Kidney glomerular epithelial cell (primary cell): ENCODE measurements around the gene PPP3CA.

Source experiments
- DNase-seq: peaks from one replicate; lab custom pipeline; 2025; lab: John Stamatoyannopoulos, UW

Gene PPP3CA

DNA sequence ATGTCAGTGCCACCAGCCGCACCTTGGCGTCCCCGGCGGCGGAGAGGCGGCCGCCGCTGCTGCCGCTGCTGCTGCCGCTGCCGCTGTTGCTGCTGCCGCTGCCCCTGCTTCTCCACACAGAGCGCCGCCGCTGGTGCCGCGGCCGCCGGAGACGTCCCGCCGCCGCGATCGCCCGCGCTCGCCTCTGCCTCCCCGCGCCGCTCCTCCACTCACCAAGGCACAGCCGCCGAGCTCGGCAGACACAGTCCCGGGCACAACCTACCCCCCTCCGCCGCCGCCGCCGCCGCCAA, at the start of gene PPP3CA:
Gene PPP3CA, minus strand, starts transcription at position 260 of the 290 bp plus-strand sequence.
- DNase-seq, result no peak

GRCh38 chr4:101393256-101393655, 45.9 kb upstream of the PPP3CA start:
- peak; percentile 20 for DNase-seq

- DNase-seq, result no peak
Observed at GRCh38 chr4:101370663-101371210, 23.4 kb upstream of the PPP3CA start.

- DNase-seq, result peak; percentile 90
Observed at GRCh38 chr4:101367201-101367600, 19.9 kb upstream of the PPP3CA start.

DNA sequence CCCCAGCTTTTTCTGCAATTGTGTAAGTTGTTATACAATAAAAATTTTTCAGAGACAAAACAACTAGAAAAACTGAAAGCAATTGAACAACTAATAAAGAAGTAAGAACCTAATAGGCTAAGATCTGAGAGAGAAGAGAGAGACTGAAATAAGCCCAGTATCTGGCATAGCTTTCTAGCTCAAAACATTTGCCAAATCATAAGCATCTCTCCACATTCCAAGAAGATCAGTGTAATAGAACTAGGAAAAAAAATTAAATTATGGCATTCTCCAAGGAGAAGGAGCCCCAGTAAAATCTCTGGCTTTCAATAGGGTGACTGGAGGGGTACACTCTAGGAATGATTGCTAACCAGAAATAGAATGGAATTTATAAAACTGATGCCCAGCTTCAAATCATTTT, 19.0 kb upstream of the PPP3CA start:
- no peak for DNase-seq

DNA sequence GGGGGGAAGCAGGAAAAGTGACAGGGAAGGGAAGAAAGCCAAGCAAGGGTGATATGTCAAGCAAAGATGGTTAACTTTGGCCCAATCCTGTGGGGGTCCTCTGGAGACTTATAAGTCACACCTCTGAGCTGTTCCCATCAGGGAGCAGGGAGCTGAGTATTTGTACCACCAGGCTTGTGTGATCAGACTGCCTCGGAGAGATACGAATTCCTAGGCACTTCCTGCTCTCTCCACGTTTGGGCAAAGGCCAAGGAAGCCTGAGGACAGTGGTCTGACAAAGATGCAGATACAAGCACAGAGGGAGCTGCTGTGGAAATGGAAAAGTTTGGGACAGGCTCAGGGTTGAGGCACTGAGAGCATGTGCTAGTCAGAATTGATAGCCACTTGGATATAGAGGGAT, 10.4 kb upstream of the PPP3CA start:
- no peak for DNase-seq

GRCh38 chr4:101356928-101357327, 9.6 kb upstream of the PPP3CA start:
- DNase-seq, result peak; percentile 90

DNA sequence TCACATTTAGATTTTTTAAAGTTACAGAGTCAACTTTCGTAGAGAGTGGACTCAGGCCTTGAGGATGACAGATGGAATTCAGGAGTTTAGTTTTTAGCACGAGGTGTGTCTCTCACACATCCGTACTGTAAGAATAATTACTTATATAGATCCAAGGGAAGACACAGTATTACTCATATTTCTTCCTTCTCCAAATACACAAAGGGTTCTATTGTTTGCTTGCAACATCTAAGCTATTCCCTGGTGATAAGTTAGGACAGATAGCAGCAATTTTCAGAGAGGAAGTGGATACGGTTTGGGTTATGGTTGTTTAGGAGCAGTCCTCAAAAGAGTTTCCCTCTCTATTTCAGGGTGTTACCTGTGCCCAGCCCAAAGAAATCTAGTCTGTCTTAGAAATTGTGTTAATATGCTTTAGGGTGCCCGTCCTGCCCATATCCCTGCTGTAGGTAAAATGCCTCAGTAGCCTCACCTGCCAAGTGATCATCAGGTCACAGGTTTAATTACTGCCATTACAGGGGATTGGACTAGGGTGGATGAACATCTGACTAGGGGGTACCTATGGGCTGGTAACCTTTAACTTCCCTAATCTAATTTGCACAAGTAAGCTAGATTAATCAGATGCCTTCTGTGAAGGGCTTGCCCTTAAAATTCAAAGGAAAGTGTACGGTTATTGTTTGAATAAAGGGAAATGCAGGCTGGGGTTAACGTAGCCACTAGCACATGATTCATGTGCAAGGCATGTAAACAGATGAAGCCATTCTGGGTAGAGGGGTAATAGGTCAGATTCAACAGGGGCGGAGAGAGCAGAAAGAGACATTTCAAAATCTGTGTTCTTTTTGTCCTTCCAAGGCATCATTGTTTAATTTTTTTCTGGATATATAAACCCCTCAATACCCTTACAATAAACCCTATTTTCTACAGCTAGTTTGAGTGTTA, 8.7 kb upstream of the PPP3CA start:
- peak; percentile 79 for DNase-seq

GRCh38 chr4:101355246-101355645, 7.9 kb upstream of the PPP3CA start:
- DNase-seq, result no peak

- no peak for DNase-seq
Observed at GRCh38 chr4:101349801-101350064, 2.4 kb upstream of the PPP3CA start.

DNA sequence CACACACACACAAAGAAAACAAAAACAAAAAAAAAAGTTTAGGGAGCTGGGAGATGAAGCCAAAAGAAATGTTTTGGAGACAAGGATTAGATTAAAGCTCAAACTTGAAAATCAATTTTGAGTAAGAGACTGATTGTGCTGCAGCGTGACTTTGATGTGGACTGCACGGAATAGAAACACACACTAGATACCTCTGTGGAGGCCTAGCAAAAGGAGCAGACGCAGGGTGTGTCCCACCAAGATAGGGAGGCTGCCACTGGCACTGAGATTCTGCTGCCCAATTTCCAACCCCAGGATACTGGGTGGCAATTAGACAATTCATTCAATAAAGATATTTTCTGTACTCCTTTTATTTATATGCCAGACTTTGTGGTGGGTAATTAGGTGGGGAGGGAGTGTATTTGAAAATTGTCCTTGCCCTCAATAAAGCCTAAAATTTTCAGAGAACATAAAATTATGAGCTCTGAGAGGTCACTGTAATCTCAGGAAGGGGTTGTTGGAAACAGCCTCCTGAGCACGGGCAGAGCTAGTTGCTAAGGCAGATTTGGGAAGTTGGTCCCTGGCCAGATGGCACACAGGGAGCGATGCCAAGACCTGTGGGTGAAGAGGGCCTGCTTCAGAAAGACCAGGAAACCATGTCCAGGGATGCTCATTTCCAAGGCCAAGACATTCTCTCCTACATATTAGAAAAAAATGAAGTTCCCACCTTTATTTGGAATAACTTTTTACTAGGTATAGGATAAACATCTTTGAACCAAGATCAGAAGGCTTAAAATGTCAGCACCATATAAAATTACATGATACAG, 1.9 kb upstream of the PPP3CA start:
- DNase-seq, result no peak

DNA sequence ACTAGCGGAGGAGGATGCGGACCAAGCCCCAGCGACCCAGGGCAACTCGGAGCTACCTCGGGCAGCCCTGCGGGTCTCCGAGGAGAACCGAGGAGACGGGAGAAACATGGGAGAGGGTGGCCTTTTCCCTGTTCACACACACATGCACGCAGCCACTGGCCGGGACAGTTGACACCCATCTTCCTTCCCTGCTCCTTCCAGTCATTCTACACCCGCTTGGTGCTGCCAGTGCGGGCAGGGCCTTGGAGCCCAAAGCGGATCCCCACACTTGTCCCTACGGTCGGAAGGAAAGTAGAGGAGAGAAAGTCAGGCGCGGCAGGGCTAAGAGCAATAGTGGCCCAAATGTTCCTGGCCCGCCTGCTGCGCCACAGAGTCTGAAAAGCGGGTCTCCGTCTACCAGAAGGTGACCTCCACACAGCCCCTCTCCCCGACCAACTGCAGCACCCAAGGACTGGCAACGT, 1.1 kb upstream of the PPP3CA start:
- no peak for DNase-seq

- DNase-seq, result peak; percentile 93
Observed at GRCh38 chr4:101347557-101348366, 436 bp upstream of the PPP3CA start.

DNA sequence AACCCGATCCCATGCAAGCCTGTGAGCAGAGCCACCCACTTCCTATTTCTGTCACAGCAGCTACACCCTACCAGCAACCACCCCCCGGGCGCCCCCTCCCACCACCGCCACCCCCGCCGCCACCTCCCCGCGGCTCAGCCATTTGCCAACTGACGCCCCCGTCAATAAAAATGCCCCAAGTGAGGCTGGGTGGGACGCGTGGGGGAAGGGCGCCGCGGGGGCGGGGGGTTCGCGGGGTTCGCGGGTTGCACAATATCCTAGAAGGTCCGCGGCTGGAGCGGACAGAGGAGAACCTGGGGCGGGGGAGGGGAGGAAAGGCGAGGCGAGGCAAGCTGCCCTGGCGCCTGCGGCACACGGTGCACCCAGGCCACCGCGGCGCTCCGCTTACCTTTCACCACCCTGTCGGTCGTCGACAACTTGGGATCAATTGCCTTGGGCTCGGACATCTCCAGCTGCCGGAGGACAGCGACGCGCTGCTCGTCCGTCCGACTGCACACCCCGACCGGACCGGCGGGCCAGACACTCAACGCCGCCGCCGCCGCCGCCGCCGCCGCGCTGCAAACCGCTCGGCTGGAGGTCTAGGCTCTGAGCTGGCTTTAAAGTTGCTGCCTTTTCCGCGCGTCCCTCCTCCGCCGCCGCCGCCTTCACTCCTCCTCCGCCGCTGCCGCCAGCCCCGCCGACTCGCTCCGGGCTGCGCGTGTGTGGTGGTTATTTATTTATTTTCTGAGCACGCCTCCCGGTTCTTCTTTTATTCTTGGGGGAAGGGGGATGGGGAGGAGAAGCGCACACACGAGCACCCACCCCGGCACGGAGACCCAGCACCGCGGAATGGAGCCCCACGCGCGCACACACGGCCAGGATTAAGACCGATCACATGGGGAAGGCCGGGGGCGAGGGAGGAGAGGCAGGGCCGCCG, 717 bp downstream of the PPP3CA start:
- peak; percentile 62 for DNase-seq

- peak; percentile 55 for DNase-seq
Observed at GRCh38 chr4:101345596-101346350, 1.6 kb downstream of the PPP3CA start.

- DNase-seq, result no peak
Observed at GRCh38 chr4:101345271-101345595, 2.1 kb downstream of the PPP3CA start.

DNA sequence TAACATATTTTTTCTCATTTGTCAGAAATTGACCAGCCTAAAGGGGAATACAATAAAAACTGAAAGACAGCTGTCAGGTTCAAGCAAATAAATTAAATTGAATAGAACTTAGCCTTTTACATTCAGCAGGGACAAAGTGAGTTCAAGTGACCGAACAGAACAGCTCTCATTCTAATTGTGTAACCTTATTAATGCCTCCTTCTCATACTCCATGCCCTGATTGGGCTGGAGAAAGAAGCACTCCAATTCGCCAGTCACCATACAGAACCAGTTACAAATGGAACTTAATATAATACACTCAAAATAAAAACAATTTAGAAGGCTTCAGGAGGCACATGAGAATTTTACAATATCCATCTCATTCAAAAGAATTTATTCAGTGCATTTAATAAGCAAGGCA, 8.0 kb downstream of the PPP3CA start:
- DNase-seq, result no peak

DNA sequence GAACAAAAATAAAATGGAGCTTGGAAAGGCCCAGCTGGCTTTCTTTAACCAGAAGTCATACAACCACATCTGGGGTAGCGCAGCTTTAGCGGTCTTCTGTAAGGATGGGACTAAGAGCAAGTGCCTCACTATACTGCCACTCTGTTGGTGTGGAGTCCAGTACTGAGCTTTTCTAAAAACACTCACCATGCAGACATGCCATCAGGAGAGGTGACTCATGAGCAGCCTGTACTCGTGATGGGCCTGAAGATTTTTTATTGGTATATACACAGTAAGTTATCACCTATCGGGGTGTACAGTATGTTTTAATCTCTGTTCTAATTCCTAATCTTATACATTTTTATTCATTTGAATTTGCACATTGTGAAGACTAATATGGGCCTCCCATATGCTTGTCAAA, 9.6 kb downstream of the PPP3CA start:
- DNase-seq, result peak; percentile 18

DNA sequence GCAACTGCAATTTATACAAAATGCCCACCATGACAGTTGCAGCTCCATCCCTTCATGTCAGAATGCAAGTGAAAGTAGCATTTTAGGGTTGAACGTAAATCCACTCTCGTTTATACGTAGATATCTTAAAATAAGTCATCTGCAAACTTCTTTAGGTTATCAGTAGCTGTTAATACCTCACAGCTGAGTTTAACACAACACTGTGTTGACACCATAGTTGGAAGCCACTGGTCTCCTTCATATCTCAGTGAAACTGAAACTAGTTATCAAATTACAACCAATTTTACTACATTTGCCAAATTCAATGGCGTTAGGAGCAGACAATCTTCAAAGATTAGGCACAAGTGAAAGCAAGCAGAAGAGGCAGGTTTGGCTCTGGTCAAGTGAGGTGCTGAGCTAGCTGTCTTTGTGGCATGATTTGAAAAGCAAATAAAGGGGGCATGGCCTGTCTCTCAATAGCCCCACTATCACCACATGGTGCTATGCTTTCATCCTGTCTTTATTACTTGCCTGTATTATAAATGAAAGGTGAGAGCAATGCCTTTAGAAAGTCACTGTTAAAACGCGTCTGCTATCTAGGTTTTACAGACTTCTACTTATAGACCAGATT, 12.3 kb downstream of the PPP3CA start:
- DNase-seq, result no peak

DNA sequence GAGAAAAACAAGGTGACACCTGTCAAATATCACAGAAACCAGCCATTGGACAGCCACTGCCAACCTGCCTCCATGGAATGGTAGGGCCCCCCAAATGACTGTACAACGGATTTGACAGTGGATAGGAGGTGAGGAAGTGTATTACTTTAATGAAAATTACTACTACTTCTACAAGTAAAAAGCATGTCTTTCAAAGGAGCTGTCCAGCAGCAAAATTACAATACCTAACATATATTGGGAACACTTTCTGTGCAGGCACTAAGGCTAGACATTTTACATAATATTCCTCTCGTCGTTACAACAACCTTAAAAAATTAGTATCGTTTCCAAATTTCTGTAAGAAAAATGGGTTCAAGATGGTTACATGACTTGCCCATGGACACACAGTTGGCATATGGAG, 14.9 kb downstream of the PPP3CA start:
- no peak for DNase-seq
